SK-N-SH treated with all-trans-retinoic acid at 6 μM for 48 hours (cell line): ENCODE data around the gene HOXB7.

Source experiments
- ARNTL ChIP-seq: fragments of 450-650 bp; formaldehyde crosslinking; IDR thresholded peaks from 2 replicates; pipeline ENCODE4 v1.5.0; 2020; ENCODE audit warnings: low read depth, mild to moderate bottlenecking, moderate library complexity, borderline replicate concordance
- BACH2 ChIP-seq: fragments of 250-450 bp; sonication (Bioruptor Pico); IDR thresholded peaks from 2 replicates; pipeline ENCODE4 v1.9.0; 2021; ENCODE audit warnings: mild to moderate bottlenecking, borderline replicate concordance
- CSDC2 ChIP-seq: fragments of 250-450 bp; sonication (Bioruptor Pico); IDR thresholded peaks from 2 replicates; pipeline ENCODE4 v1.5.0; 2020; ENCODE audit warnings: mild to moderate bottlenecking, moderate library complexity
- SNAI2 ChIP-seq: fragments of 250-450 bp; sonication (Bioruptor Pico); IDR thresholded peaks from 2 replicates; pipeline ENCODE4 v1.5.0; 2020; ENCODE audit warnings: mild to moderate bottlenecking, moderate library complexity
- ZC3H10 ChIP-seq: fragments of 250-450 bp; sonication (Bioruptor Pico); IDR thresholded peaks from 2 replicates; pipeline ENCODE4 v1.5.1; 2021; ENCODE audit warnings: mild to moderate bottlenecking, moderate library complexity
- ZNF70 ChIP-seq: fragments of 450-650 bp; formaldehyde crosslinking; IDR thresholded peaks from 2 replicates; pipeline ENCODE4 v1.5.0; 2020; ENCODE audit warnings: mild to moderate bottlenecking, moderate library complexity

GRCh38 chr17:48601539-48602425 lies 9.0 kb downstream of the HOXB7 start:
- no peak for TF ChIP-seq ZNF70 (CRISPR knock-in tag)
- no peak for TF ChIP-seq ZC3H10
- TF ChIP-seq SNAI2 (CRISPR knock-in tag) = no peak
- TF ChIP-seq ARNTL (CRISPR knock-in tag) = no peak
- TF ChIP-seq BACH2 (CRISPR knock-in tag) = no peak
- no peak for TF ChIP-seq CSDC2 (CRISPR knock-in tag)
